H1 (cell line): Measurements from ENCODE around the gene MARCHF9. TPM values are rescaled to one million over a fixed set of nuclear protein-coding genes. Genes with fewer than 3 reads are reported as not detected.

ENCODE experiments used
- CTCF ChIA-PET: fragments of 300-600 bp; sonication (Branson Sonifier 250); formaldehyde crosslinking; loops from one replicate; lab custom pipeline; 2021; ENCODE audit not compliant: partially characterized antibody; lab: Charles Lee
- POLR2A ChIA-PET: fragments of 300-600 bp; sonication (Branson Sonifier 250); formaldehyde crosslinking; loops from one replicate; lab custom pipeline; 2021; ENCODE audit warnings: inconsistent platforms; ENCODE audit not compliant: partially characterized antibody; lab: Charles Lee
- DNase-seq, 2 experiments: peaks; one replicate each; pipeline versions ENCODE4 v3.0.0 to v3.0.0-alpha.2; 2010 to 2022; ENCODE audit warnings: low spot score in 2 of 2, low read depth in 1 of 2, mixed read lengths in 1 of 2
- FAIRE-seq: peaks from 2 replicates; lab custom pipeline; 2011; peaks lifted over from hg19 to GRCh38; lab: Jason Lieb, UNC
- H2AFZ ChIP-seq: 2 replicates; pipeline ENCODE4 v1.8.1; 2012; ENCODE audit warnings: low read length, inconsistent platforms
- H2AK5ac ChIP-seq: 2 replicates; pipeline ENCODE4 v1.6.1; 2013; ENCODE audit warnings: low read depth, low read length
- H2BK120ac ChIP-seq: replicated peaks from 2 replicates; pipeline ENCODE3; 2013; ENCODE audit warnings: low read depth, low read length, inconsistent platforms
- H2BK12ac ChIP-seq: 2 replicates; pipeline ENCODE4 v1.6.1; 2013; ENCODE audit warnings: low read depth, low read length
- H2BK15ac ChIP-seq: 2 replicates; pipeline ENCODE4 v1.6.1; 2013; ENCODE audit warnings: low read length
- H2BK20ac ChIP-seq: 2 replicates; pipeline ENCODE4 v1.6.1; 2013; ENCODE audit warnings: low read length
- H2BK5ac ChIP-seq: 2 replicates; pipeline ENCODE4 v1.6.1; 2013; ENCODE audit warnings: low read depth, low read length
- H3K14ac ChIP-seq: 2 replicates; pipeline ENCODE4 v1.6.1; 2013; ENCODE audit warnings: inconsistent platforms; ENCODE audit not compliant: insufficient read length
- H3K18ac ChIP-seq: 2 replicates; pipeline ENCODE4 v1.6.1; 2013; ENCODE audit warnings: low read length; ENCODE audit errors: extremely low read depth
- H3K23ac ChIP-seq: 2 replicates; pipeline ENCODE4 v1.6.1; 2013; ENCODE audit warnings: inconsistent platforms; ENCODE audit not compliant: insufficient read length
- H3K23me2 ChIP-seq: 2 replicates; pipeline ENCODE4 v1.6.1; 2013; ENCODE audit warnings: low read depth, low read length
- H3K27ac ChIP-seq: 2 replicates; pipeline ENCODE4 v1.6.1; 2011; ENCODE audit warnings: low read depth, low read length, inconsistent platforms
- H3K27me3 ChIP-seq, 4 experiments: replicated peaks in 1 of 4; 1 replicate in 1 of 4; 2 replicates in 3 of 4; pipeline versions ENCODE4 v1.6.1 to v1.8.1; 2011 to 2013; ENCODE audit warnings: low read length in 3 of 4, mild to moderate bottlenecking in 3 of 4, inconsistent platforms in 2 of 4, mixed read lengths in 2 of 4, moderate library complexity in 1 of 4; ENCODE audit not compliant: control insufficient read depth in 3 of 4, insufficient read depth in 3 of 4; ENCODE audit errors: extremely low read depth in 1 of 4
- H3K36me3 ChIP-seq, 4 experiments: 2 replicates each; pipeline versions ENCODE4 v1.6.1 to v1.8.1; 2011 to 2013; ENCODE audit warnings: mild to moderate bottlenecking in 4 of 4, low read length in 3 of 4, moderate library complexity in 2 of 4, control low read depth in 1 of 4, inconsistent platforms in 1 of 4; ENCODE audit not compliant: insufficient read depth in 4 of 4, control insufficient read depth in 2 of 4
- H3K4ac ChIP-seq: replicated peaks from 2 replicates; pipeline ENCODE3; 2013; ENCODE audit warnings: low read length, low read depth, mixed read lengths, inconsistent platforms; ENCODE audit not compliant: insufficient read length
- H3K4me1 ChIP-seq, 4 experiments: replicated peaks in 1 of 4; 1 replicate in 1 of 4; 2 replicates in 3 of 4; pipeline versions ENCODE4 v1.6.1 to v1.8.1; 2011 to 2013; ENCODE audit warnings: low read length in 3 of 4, inconsistent platforms in 2 of 4, mixed read lengths in 1 of 4; ENCODE audit not compliant: insufficient read depth in 4 of 4, control insufficient read depth in 3 of 4
- H3K4me2 ChIP-seq, 2 experiments: 2 replicates each; pipeline versions ENCODE4 v1.6.1 to v1.8.1; 2011 to 2013; ENCODE audit warnings: low read depth in 2 of 2, low read length in 2 of 2, control low read depth in 1 of 2, inconsistent platforms in 1 of 2, mild to moderate bottlenecking in 1 of 2; ENCODE audit not compliant: insufficient read depth in 1 of 2
- H3K4me3 ChIP-seq, 4 experiments: fragments of 200-600, 300-600 bp in 1 of 4; sonication (generic), shearing (Covaris generic), sonication (Bioruptor Twin) in 1 of 4; 2 replicates each; pipeline versions ENCODE4 v1.5.1 to v1.8.1; 2011 to 2016; ENCODE audit warnings: low read length in 4 of 4, low read depth in 3 of 4, control low read depth in 2 of 4, inconsistent platforms in 2 of 4, mild to moderate bottlenecking in 2 of 4, mixed read lengths in 1 of 4, moderate library complexity in 1 of 4; ENCODE audit not compliant: insufficient read depth in 2 of 4; ENCODE audit errors: extremely low read depth in 1 of 4
- H3K56ac ChIP-seq: replicated peaks from 2 replicates; pipeline ENCODE3; 2013; ENCODE audit warnings: low read depth, mild to moderate bottlenecking, mixed read lengths, low read length, inconsistent platforms; ENCODE audit not compliant: insufficient read length
- H3K79me1 ChIP-seq: 2 replicates; pipeline ENCODE4 v1.6.1; 2013; ENCODE audit warnings: low read depth, low read length, control low read depth
- H3K79me2 ChIP-seq, 2 experiments: 2 replicates each; pipeline versions ENCODE4 v1.6.1 to v1.8.1; 2012 to 2013; ENCODE audit warnings: low read length in 2 of 2, mild to moderate bottlenecking in 2 of 2, inconsistent platforms in 1 of 2; ENCODE audit not compliant: insufficient read depth in 2 of 2, control insufficient read depth in 1 of 2
- H3K9ac ChIP-seq, 4 experiments: replicated peaks in 1 of 4; 1 replicate in 1 of 4; 2 replicates in 3 of 4; pipeline versions ENCODE4 v1.6.1 to v1.8.1; 2011 to 2013; ENCODE audit warnings: low read depth in 3 of 4, low read length in 3 of 4, control low read depth in 2 of 4, mild to moderate bottlenecking in 2 of 4, moderate library complexity in 2 of 4, inconsistent platforms in 1 of 4; ENCODE audit errors: extremely low read depth in 1 of 4
- H3K9me3 ChIP-seq, 2 experiments: 2 replicates each; pipeline versions ENCODE4 v1.6.1 to v1.8.1; 2012 to 2013; ENCODE audit warnings: mild to moderate bottlenecking in 2 of 2, moderate library complexity in 2 of 2, control low read depth in 1 of 2, inconsistent platforms in 1 of 2, low read depth in 1 of 2, low read length in 1 of 2, mixed read lengths in 1 of 2; ENCODE audit not compliant: insufficient read depth in 2 of 2
- H4K20me1 ChIP-seq, 2 experiments: replicated peaks in 1 of 2; 2 replicates each; pipeline versions ENCODE3 to v1.8.1; 2011 to 2013; ENCODE audit warnings: inconsistent platforms in 2 of 2, low read length in 2 of 2, mild to moderate bottlenecking in 1 of 2; ENCODE audit not compliant: insufficient read depth in 2 of 2, control insufficient read depth in 1 of 2
- H4K5ac ChIP-seq: 2 replicates; pipeline ENCODE4 v1.6.1; 2013; ENCODE audit warnings: low read length, low read depth, mixed read lengths, inconsistent platforms; ENCODE audit not compliant: insufficient read length
- H4K8ac ChIP-seq: 2 replicates; pipeline ENCODE4 v1.8.0; 2013; ENCODE audit warnings: mild to moderate bottlenecking, moderate library complexity, low read length, inconsistent platforms; ENCODE audit not compliant: insufficient read depth; ENCODE audit errors: extremely low read depth
- H4K91ac ChIP-seq: replicated peaks from 2 replicates; pipeline ENCODE3; 2013; ENCODE audit warnings: low read length, mixed read lengths, inconsistent platforms; ENCODE audit not compliant: insufficient read length
- ATF2 ChIP-seq: IDR thresholded peaks from 2 replicates; pipeline ENCODE4 v1.6.1; 2012; ENCODE audit warnings: low read length, inconsistent platforms
- CBX5 ChIP-seq: fragments of 300-800, 300-1000 bp; sonication (generic); IDR thresholded peaks from 2 replicates; pipeline ENCODE4 v1.7.1; 2016; ENCODE audit warnings: antibody characterized with exemption, low read length, low read depth
- CTBP2 ChIP-seq: IDR thresholded peaks from 2 replicates; pipeline ENCODE4 v1.7.0; 2011; ENCODE audit warnings: borderline replicate concordance, mild to moderate bottlenecking, moderate library complexity, mixed read lengths, low read length; ENCODE audit not compliant: insufficient read depth, insufficient read length
- GABPA ChIP-seq: IDR thresholded peaks from 2 replicates; pipeline ENCODE4 v1.6.1; 2011; ENCODE audit warnings: mild to moderate bottlenecking, low read length, moderate library complexity, borderline replicate concordance; ENCODE audit not compliant: insufficient read depth
- POLR2A ChIP-seq, 2 experiments: IDR thresholded peaks; 1 replicate in 1 of 2; 2 replicates in 1 of 2; pipeline ENCODE4 v1.6.1; 2011; ENCODE audit warnings: low read depth in 2 of 2, low read length in 2 of 2, mild to moderate bottlenecking in 2 of 2; ENCODE audit errors: control extremely low read depth in 1 of 2
- RAD21 ChIP-seq, 2 experiments: IDR thresholded peaks in 1 of 2; conservative IDR thresholded peaks in 1 of 2; 2 replicates each; pipeline ENCODE4 v1.6.1; 2011; ENCODE audit warnings: low read depth in 2 of 2, low read length in 2 of 2, improper control_type of control experiment in 1 of 2, inconsistent platforms in 1 of 2, mild to moderate bottlenecking in 1 of 2, moderate library complexity in 1 of 2
- SAP30 ChIP-seq: fragments of 300-600 bp; sonication (generic); IDR thresholded peaks from 2 replicates; pipeline ENCODE4 v1.7.1; 2012; ENCODE audit warnings: low read length, moderate library complexity, mild to moderate bottlenecking, inconsistent platforms; ENCODE audit not compliant: insufficient read depth, insufficient replicate concordance
- SP1 ChIP-seq: IDR thresholded peaks from 2 replicates; pipeline ENCODE4 v1.6.1; 2011; ENCODE audit warnings: low read depth, low read length
- USF2 ChIP-seq: IDR thresholded peaks from 2 replicates; pipeline ENCODE4 v1.6.1; 2011; ENCODE audit warnings: low read length, improper control_type of control experiment
- YY1 ChIP-seq: IDR thresholded peaks from 2 replicates; pipeline ENCODE4 v1.6.1; 2011; ENCODE audit warnings: low read depth, mild to moderate bottlenecking, low read length
- WGBS, 2 experiments: shearing (Covaris generic) in 1 of 2; methylation state at CpG; one replicate each; pipeline versions ENCODE4 v1.1.6 to v1.1.7; 2013 to 2015; ENCODE audit warnings: low lambda C conversion rate in 2 of 2, mixed read lengths in 2 of 2, inconsistent platforms in 1 of 2, low coverage in 1 of 2, missing lambda C conversion rate in 1 of 2; ENCODE audit not compliant: insufficient replicate concordance in 2 of 2, insufficient coverage in 1 of 2, insufficient read length in 1 of 2; ENCODE audit errors: extremely low coverage in 1 of 2, missing lambda C conversion rate in 1 of 2; 5-methylcytosine and 5-hydroxymethylcytosine counted together
- polyA plus RNA-seq, 7 experiments: library from polyadenylated mRNA; depleted of rRNA in 3 of 7; stranded (reverse) in 5 of 7; unstranded in 2 of 7; fragments of >200 nt in 5 of 7; fragments of 200-250 nt in 2 of 7; gene quantifications; 1 replicate in 5 of 7; 2 replicates in 1 of 7; 4 replicates in 1 of 7; pipeline versions ENCODE4 v1.2.1 to v1.2.3, GENCODE V29; 2011 to 2013; ENCODE audit warnings: missing spikeins in 2 of 7, mixed read lengths in 2 of 7
- total RNA-seq: library from RNA; stranded (reverse); fragmentation: NEBNext Ultra II Directional; extraction: Animal tissue kit (Norgen Biotek cat#: 25700); gene quantifications from 2 replicates; pipeline ENCODE4 v1.2.1, GENCODE V29; 2021

The MARCHF9 gene
- total and polyA plus RNA-seq, 2 of the 8 experiments (the other 6 are each of a cell fraction or from before 2014, with no cell fraction given), result 6.4 to 7.8 TPM

- Histone ChIP-seq H4K5ac (no peak overlapping the region), H3K4me3 (no peak overlapping the region), H3K23me2 (no peaks in the 10 kb centered on the region), H3K36me3 (no peaks in the 10 kb centered on the region; a peak in 1 of 8 replicates), H2BK5ac (no peak overlapping the region), H3K27me3 (no peaks in the 10 kb centered on the region), H3K27ac (no peak overlapping the region), H4K91ac (no peak overlapping the region), H3K4me2 (no peak overlapping the region), H4K20me1 (peaks cover 0 to 1% of the 10 kb centered on the region in 2 experiments), H3K4ac (no peak overlapping the region), H2AK5ac (no peak overlapping the region), H3K9ac (no peak overlapping the region), H3K9me3 (no peaks in the 10 kb centered on the region), H2BK20ac (no peak overlapping the region), H2BK12ac (no peak overlapping the region), H3K56ac (no peak overlapping the region), H4K8ac (no peak overlapping the region), H3K23ac (no peak overlapping the region), H2AFZ (no peak overlapping the region), H2BK120ac (no peak overlapping the region), H3K79me2 (no peaks in the 10 kb centered on the region), H3K18ac (no peak overlapping the region), H2BK15ac (no peak overlapping the region), H3K14ac (no peak overlapping the region), H3K79me1 (no peaks in the 10 kb centered on the region), H3K4me1 (no peaks in the 10 kb centered on the region)
- ChIA-PET CTCF (interaction anchor here (0.6 to 2.1 kb wide), 4 partner anchors 13 to 309 kb away, joined by 3 to 6 read pairs (median 4); no protein-coding TSS in a partner anchor), POLR2A (interaction anchor here (0.8 kb wide), 1 partner anchor 9 kb away, joined by 3 read pairs; no protein-coding TSS in a partner anchor)
- DNase-seq (no peak), FAIRE-seq (no peak)
- 77% methylated on average over 3 of the region's 3 CpGs; no CpG with 5 or more reads in 1 of the 2 experiments for WGBS, 2 experiments
- TF ChIP-seq SAP30 (no peak), CTBP2 (no peak), POLR2A (IDR thresholded peaks at IDR 0.05; ENCODE audit: control extremely low read depth in 1 of 2, low read depth in 2 of 2, low read length in 2 of 2) (no peak), GABPA (no peak), CBX5 (no peak), USF2 (no peak), YY1 (no peak), RAD21 (IDR thresholded peaks at IDR 0.05 in 1 of 2, conservative IDR thresholded peaks at IDR 0.05 in 1 of 2; ENCODE audit: low read depth in 2 of 2, low read length in 2 of 2) (no peak), ATF2 (no peak), SP1 (no peak)
These were observed 47.7 kb upstream of the MARCHF9 start for GRCh38 chr12:57707250-57707649.
